ENCODE data around the gene MACROH2A1.

Gene MACROH2A1

DNA sequence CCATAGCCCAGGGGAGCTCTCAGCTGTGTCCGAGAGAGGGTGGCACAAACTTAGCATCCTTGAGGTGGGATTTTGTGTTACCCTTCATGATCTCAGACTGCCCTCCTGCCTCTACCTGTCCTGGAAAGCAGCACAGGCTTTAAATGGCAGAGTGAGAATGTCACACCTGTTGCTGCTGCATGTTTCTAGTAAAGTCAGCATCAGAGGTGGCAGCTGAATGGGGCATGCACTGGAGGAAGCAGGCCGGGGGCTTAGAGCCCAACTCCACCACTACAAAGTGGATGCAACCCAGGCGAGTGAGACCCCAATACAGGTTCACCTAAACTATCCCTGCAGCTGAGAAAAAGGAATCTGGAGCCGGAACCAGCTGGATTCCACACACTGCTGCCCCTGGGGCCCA is 51.6 kb downstream of the MACROH2A1 start:
- no peak for DNase-seq (ENCODE audit: low spot score)
- no peak for TF ChIP-seq CTCF (IDR thresholded peaks at IDR 0.05; ENCODE audit: extremely low read depth, missing control alignments)

DNA sequence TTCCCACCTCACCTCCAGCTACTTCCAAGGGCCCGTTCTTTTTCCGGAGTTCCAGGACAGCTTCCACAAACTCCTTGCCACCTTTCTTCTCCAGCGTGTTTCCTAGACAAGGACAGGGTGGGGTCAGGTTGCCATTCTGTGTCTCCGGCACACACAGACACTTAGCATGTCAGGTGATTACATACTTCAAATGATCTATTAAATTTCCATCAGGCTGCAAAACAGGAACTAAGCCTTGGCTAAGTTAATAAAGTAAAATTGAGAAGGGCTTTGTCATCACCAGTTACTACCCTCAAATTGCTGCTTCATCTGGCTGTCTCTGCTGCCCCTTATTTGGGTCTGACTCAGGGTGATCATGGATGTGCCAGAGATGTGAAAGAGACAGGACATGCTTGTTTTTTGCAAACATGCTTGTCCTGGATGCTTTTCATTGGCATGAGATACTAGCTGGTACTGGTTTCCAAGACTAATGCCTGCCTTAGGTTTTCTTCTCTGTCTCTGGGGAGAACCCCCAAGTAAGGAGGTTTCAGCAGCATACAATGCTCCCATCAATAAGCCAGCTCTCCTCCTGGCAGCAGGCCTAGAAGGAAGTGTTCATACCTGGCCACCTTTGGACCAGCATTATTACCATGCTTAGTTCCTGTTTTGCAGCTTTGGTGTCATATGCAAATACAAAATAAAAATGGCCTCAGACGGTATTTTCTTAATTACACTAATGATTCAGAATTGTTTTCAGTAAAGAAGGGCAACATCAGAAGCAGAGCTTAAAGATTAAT is 52.9 kb downstream of the MACROH2A1 start:
- TF ChIP-seq CTCF (IDR thresholded peaks at IDR 0.05; ENCODE audit: extremely low read depth, missing control alignments) = no peak

DNA sequence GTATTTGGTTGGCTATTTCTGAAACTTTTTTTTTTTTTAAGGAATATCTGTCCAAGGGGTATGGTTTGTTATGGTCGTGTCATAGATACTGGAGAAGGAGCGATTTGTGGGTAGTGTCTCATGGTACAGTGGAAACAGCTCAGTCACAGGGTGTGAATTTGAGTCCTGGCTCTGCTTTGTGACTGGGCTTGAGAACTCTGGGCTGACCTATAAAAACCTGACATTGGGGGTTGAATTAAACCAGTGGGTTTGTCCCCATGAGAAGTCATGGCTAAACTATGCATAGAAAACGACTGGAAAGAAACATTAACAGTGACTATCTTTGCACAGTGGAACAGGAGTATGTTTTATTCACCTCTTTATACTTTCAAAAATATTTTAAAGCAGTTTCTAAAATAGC is 54.7 kb downstream of the MACROH2A1 start:
- no peak for TF ChIP-seq CTCF (IDR thresholded peaks at IDR 0.05; ENCODE audit: extremely low read depth, missing control alignments)
- DNase-seq (ENCODE audit: low spot score) = no peak

More for the DNA sequence above, 52.9 kb downstream of the MACROH2A1 start:
- DNase-seq (ENCODE audit: low spot score) = no peak

GRCh38 chr5:135343413-135343812 is 55.6 kb downstream of the MACROH2A1 start:
- TF ChIP-seq CTCF (IDR thresholded peaks at IDR 0.05; ENCODE audit: extremely low read depth, missing control alignments) = no peak
- no peak for DNase-seq (ENCODE audit: low spot score)

GRCh38 chr5:135342551-135342875 is 56.5 kb downstream of the MACROH2A1 start:
- DNase-seq (ENCODE audit: low spot score) = no peak
- TF ChIP-seq CTCF (IDR thresholded peaks at IDR 0.05; ENCODE audit: extremely low read depth, missing control alignments) = no peak

GRCh38 chr5:135341696-135342550 is 57.1 kb downstream of the MACROH2A1 start:
- DNase-seq (ENCODE audit: low spot score) = no peak
- TF ChIP-seq CTCF (IDR thresholded peaks at IDR 0.05; ENCODE audit: extremely low read depth, missing control alignments) = no peak

DNA sequence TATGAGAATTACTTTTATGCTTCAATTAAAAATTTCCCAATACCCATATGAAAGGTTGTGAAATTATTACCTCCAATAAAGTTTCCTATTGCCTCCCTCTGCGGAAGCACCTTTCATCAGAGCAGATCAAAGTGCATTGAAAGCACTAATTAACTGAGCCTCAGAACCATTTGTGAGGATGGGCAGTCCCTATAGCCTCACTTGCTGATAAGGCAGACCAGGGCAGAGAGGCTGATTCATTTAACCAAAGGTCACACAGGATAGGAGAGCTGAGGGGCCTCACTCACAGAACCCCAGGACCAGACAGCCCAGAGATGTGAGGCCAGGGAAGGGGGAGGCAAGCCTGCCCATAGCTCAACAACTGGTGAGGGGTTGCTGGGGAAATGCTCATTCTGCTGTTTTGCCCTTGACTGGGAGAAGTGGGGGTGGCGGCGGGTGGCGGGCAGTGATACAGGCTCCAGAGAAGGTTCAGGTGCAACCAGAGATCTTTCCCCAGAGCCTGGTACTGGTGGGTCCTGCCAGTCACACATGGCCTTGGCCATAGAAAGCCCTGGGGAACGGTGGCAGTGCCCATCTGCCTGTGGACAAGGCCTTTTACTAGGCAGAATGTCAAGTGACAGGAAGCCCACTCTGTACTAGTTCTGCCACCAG is 57.9 kb downstream of the MACROH2A1 start:
- no peak for TF ChIP-seq CTCF (IDR thresholded peaks at IDR 0.05; ENCODE audit: extremely low read depth, missing control alignments)
- no peak for DNase-seq (ENCODE audit: low spot score)

Data from GM20000 (cell line).